ENCODE data around the gene WWOX.

Gene WWOX

DNA sequence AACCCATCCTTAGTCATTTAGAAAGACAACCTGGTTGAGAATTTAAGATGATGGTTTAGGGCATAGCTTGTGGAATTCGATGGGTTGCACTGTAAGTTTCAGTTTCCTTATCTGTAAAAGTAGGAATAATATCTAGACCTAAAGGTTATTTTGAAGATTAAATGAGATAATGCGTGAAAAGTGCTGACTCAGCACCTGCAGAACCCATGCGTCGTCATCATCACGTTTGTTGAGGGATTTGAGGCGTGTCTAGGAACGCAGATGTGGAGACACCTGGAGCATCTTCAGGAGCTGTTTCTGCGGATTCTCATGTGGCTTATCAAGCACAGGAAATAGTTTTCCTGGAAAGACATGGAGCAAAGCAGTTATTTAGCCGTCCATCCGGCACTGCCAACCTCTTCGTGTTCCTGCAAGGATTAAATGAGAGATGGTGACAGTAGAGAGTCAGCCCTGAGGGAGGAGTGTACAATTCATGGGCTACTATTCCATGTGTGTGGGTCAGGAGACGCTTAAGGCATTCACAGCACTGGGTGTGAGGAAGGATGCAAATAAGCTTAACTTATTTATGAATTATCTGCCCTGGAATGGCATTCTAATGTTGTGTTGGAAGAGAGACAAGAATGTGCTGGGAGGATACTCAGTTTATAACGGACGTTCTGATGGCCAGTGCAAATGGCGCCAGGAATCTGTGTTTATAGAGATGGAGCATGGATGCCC is 965.0 kb downstream of the WWOX start:
- no peak for DNase-seq

DNA sequence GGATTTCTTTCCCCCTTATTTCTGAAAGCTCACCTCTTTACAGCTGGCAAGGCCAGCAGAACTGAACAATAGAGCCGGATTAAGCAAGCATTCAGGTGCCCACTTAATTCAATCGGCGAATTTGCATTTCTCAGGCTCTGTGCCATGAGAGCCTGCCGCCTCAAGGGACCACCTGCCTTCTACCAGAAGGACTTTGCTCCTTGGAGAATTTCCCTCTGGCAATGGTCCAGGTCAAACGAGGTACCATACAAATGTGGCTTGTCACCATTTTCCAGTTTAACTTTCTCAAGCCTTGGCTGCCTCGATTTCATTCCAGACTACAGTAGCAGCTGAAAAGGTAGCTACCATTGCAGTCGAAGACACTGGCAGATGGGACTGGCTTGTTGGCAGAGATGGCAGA is 967.1 kb downstream of the WWOX start:
- no peak for DNase-seq

DNA sequence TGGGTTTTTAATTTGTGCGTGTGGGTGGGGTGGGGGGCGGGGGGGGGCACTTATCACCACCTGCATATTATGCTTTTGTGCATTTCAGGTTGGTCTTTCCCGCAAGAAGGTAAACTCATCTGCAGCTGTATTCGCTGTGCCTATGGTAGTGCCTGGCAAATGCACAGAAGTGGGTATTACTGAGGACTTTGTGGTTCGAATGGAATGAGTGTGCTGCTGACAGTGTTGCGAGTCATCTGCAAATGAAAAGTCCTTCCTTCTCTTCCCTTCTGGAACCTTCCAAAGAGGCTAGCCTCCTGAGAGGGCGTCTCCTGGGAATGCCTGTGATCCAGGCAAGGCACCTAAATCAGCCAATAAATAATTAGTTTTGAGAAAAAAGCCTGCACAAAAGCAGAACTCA is 968.1 kb downstream of the WWOX start:
- DNase-seq: no peak

DNA sequence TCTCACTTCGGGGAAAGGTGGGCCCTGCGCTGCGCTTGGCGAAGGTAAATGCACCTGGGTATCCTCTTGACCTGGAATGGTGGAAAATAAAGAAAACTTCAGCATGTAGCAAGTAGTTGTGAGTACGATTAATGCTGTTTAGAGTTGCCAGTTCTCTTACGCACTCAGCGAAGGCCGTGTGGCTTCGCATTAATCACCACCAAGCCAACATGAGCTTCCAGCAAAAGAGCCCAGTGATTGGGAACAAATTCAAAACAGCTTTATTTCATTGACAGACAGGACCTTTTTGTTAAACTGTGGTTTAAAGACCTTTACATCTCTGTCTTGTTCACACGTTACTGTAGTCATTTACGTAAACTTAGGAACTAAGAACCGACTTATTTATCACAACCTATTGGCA is 969.7 kb downstream of the WWOX start:
- DNase-seq: no peak

DNA sequence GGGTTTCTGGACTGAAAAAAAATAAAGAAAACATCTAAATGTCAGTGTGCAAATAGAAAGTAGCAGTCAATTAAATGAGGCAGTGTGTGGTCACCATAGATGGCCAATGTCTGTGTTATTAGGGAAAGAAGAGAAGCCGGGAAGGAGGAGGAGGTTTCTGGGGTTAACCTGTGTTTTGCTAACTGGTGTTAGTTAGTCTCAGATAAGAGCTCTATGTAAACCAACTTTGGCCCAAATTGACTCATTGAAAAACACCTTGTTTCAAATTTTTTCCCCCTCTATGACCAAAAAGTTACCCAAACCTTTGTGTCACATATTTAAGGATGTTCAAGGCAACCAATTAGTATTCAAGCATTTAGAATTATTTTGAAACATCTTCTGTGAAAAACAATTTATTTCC is 970.2 kb downstream of the WWOX start:
- no peak for DNase-seq

DNA sequence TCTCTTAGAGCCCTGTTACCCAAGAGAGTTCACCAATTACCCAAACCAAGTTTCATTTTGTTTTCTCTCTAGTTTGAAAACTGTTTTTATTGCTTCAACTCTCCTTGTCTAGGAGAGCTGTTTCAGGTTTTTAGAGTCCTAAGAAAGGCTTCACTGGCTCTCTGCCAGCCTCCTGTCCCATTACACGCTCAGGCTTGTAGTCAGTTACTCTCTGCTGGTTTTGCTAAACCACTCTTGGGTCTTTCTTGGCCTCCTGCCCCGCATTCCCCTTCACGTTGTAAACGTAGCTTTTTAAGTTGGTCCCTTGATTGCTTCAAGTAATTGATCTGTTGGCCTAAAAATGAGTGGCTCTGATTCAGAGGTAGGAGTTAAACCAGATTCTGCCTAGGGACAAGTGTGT is 972.0 kb downstream of the WWOX start:
- no peak for DNase-seq

DNA sequence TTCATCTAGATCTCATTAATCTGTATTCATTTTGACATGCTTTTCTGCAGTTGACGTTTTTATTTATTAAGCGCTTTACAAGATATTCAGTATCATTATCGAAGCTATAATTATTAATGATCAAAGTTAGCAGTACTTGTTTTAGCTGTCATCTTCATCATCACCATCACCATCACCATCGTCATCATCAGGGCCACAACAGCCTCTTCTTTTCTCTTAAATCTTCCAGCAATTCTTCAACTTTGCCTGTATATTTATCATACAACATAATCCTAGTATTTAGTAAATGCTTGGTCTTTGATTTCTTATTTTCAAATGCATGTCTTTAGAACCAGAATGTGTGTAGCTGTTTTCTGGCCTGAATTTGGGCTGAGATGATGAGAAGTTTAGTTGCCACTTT is 973.1 kb downstream of the WWOX start:
- no peak for DNase-seq

DNA sequence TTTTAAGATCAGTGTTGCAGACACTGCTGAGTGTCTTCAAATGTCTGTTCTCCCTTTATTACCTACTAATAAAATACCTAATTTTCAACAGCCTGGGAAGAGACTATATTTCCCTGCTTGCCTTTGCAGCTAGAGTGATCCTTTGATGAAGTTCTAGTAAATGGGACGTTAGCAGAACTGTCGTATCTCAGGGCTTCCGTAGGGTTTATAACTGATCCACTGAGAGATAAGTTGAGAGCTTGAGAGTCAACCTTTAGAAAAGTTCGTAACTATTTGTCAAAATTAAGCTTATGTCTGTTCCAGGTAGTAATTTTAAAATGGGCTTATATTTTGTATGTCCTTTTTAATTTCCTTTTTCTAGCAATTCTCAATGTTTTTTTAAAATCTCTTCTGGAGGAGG is 974.1 kb downstream of the WWOX start:
- DNase-seq: no peak

DNA sequence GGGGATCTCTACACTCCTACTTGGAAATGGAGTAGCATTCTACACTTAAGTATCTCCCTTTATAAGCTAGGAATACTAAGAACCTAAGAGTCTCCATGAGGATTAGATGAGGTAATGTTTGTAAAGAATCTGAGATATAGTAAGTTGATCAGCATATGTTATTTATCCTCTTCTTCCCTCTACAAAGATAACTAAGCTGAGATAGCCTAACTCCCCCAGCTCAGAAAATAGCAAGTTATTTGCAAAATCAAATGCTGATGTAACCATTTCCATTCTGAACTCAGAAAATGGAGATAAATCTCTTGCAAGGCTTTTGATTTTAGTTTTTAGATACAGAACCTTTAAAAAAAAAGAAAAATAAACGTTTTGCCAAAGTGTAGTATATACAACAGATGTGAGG is 975.1 kb downstream of the WWOX start:
- DNase-seq: no peak

DNA sequence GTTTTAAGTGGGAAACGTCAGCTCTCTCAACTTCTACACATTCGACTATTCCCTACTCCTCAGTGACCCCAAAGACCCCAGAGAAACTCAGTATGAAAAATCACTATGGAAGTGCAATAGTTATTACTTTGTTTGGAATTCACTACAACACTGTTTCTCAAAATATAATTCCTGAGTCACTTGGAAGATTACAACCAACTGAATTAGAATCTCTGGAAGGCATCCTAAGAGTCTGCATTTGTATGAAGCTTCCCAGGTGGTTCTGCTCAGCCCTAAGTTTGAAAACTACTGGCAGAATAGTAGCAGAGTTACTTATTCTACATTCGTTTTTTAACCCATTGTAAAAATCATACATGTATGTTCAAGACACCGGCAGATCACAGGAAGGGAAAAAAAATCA is 975.5 kb downstream of the WWOX start:
- no peak for DNase-seq

DNA sequence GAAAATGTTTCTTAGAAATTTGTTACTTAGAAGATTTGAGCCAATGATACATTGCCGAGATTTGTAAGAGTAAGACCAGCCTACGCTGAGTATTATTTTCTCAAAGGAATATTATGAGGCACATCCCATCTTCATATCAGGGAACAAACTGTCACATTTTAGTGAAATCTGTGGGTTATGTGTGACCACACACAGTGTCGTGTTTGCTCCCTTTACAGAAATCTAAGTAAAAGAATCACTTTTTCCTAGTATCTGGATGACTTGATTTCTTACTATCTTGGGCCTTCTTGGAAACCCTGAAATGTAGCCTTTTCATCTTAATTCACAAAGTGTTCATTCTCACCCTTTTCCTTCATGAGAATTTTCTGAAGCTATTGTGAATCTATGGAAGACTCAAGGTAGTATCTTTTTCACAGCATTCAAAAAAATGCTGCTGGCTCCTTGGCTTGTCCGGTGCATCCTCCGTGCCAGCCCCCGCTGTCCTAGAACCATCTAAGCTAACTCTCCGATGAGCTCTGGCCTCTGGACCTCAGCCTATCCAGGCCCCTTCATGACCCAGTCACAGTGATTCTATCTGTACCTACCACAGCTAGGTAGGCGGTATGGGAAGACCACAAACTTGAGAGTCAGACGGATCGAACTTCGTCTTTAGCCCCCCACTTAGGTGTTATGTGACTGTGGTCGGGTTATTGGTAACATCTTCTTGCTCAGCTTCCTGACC is 976.8 kb downstream of the WWOX start:
- no peak for DNase-seq

DNA sequence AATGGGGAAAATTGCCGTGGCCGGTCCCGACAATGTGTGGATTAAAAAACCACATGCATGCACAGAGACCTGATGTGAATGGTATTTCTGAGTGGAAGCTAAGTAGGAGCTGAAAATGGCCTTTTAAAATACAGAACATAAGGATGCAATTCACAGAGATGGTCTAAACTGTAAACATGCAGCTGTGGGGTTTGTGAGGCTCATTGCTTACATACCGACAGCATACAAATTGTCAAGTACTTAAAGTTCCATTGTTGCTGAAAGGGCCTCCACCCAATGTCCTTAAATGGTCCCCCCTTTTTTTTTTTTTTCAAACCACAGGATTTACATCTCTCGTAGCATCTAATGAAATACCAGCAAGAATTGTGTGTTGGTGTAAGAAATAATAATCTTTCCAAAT is 977.9 kb downstream of the WWOX start:
- no peak for DNase-seq

DNA sequence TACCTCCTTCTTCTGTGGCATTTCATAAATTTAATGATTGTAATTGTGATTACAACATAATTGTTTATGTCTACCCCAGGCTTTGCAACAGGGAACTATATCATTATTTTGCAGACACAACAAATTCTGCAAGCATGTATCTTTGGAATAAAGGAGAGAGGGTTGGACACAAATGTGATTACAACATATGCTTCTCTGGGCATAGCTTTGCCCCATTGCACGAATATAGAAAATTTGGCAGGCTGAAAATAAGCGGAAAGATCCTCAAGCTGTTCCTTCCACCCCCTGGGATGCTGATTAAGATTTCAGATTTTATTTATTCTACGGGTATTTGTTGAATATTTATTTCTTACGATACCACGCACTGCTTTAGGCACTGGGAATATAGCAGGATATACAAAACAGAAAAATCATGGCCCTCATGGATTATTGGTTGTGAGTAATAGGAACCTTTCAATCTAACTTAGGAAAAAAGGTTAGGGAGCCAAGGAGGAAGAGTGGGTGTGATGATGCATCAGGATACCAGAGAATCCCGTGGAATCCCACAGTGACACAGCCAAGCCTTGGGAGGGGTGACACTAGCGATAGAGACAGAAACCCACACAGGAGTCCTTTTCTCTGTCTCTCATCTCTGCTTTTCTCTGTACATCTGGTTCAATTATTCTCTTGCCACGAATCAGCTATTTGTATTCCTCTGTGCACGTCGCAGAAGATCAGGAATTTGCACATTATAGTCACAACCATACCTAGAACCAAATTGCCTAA is 980.4 kb downstream of the WWOX start:
- no peak for DNase-seq

DNA sequence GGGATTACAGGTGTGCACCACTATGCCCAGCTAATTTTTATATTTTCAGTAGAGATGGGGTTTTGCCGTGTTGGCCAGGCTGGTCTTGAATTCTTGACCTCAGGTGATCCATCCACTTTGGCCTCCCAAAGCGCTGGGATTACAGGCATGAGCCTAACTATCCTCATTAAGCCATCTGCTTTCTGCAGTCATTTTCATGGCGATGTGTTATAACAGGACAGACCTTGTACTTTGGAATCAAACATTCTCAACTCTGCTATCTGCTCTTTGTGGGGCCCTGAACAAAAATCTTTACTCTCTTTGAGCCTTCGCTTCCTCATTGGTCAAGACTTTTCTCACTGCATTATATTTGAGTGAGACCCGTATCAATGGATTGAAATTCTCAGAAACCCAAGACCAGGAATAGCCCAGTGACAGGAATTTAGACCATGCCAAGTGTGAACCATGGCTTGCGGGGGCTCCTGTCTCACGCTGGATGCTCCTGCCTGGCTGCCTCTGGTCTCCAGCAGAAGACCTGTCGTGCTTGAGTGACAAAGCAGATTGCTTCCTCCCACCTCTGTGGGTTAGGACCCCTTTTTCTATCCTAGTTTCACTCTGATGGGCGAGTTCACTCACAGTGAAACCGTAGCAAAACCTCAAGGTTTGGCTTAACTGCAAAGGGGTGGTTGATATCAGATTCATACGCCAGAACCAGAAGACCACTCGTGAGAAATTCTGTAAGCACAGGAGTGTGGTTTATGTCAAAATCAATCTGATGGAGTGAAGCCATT is 982.0 kb downstream of the WWOX start:
- DNase-seq: no peak

DNA sequence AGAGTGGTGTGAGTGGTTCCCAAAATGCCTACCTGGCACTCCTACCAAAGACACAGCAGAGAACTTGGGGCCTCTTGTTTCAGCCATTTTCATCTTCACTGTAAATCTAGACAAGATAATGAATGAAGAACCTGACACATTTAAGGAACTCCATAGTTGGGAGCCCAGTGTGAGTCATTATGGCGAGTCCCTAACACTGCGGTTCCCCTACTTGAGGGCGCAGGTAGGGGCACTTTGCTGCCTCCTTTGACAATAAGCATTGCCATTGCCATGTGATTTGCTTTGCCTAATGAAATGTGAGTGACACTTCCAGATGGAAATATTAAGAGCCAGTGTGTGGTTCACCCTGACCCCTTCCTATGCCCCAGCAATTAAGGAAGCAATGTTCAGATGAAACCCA is 983.5 kb downstream of the WWOX start:
- no peak for DNase-seq

DNA sequence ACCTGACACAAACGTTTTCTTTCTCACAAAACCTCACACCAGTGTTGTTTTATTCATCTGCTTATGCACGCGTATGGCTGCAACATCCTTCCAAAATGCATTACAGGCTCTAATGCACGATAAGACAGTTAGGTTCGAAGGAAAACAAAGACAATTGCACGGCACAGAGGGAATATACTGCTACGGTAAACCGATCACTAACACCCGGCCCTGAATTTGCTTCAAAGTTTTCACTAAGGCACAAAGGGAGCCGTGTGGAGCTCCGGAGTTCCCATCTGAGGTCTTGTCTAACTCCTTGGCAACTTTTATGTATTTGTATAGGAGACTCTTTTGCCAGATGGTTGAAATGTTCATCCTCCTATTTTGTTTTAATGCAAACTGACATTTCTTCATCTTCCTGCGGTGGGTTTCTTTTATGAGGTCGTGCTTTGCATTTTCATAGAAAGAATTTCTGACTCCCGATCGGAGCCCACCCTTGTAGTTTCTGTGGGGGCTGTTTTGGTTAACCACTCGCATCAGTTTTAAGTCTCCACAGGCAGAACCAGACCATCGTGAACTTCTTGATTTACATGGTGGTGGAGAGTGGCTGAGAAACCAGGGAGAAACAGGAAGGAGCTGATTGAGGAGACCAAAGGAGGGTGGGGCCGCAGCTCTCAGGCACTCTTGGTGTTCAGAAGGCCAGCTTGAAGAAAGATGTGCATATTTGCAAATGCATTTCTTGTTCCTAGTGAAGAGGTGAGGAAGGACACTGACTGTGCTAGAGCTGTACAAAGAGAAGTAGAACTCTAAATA is 984.2 kb downstream of the WWOX start:
- no peak for DNase-seq

DNA sequence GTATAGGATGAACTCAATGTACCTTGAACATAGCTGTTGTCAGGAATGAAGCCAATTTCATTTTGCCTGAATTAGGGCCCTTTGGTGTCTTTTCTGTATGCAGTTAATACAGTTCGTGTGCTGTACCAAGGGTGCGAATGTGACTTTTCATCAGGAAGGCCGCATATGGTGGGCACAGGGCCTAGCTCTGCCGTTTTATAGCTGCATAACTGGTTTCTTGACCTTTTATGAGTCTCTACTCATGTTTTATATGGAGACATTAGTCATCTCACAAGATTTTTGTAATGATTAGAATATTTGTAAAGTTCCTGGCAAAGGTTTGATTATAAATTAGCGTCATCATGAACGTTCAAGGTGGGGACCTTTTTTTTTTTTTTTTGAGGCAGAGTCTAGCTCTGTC is 989.5 kb downstream of the WWOX start:
- no peak for DNase-seq

DNA sequence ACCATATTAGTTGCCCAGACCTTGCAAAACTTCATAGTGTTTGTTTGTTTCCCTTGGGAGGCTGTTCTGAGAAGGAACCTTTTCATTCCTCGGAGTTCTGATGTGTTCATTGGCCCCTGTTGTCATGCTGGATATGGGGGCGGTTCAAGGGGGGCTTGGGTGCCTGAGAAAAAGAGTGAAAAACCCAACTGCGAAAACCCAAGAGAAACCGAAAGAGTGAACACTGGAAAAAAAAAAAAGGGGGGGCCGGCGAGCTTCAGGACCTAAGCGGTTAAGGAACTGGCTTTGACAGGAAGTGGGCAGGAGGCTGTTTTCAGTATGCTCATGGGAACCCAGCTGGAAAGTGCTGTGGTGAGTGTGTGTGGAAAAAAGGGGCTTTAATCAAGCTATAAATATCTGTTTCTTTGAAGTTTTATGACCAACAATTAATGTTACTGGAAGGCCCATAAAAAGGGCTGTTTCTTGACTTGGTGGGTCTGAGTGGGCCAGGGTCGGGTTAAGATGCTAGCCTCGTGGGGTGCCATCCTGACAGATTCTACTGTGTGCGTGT is 990.4 kb downstream of the WWOX start:
- DNase-seq: no peak

DNA sequence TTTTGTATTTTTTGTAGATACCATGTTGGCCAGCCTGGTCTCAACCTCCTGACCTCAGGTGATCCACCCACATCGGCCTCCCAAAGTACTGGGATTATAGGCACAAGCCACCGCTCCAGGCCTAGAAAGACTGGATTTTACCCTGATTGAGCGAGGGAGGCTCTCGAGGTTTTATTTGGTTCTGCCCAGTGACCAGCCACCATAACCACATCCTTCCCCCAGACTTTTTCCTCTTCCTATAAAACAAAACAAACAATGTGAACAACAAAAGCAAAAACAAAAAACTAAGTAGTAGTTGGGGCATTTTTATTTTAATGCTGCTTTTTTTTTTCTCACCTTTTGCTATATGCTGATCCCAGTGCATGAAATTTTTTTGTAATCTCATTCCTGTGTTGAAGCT is 991.5 kb downstream of the WWOX start:
- no peak for DNase-seq

DNA sequence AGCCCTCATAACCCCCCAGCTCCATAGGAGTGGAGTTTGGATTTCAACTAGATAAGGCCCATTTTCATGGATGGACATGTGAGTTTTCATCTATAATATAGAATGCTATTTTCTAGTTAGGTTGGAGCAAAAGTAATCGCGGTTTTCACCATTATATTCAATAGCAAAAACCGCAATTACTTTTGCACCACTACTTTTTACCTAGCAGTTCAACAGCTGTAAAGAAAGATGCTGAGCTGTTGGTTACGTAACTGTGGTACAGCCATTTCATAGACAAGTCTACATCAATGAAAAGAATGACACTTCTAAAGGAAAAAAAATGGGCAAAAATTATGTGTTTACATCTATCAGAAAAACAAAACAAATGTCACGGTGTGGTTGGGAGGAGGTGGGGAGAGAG is 993.4 kb downstream of the WWOX start:
- no peak for DNase-seq

DNA sequence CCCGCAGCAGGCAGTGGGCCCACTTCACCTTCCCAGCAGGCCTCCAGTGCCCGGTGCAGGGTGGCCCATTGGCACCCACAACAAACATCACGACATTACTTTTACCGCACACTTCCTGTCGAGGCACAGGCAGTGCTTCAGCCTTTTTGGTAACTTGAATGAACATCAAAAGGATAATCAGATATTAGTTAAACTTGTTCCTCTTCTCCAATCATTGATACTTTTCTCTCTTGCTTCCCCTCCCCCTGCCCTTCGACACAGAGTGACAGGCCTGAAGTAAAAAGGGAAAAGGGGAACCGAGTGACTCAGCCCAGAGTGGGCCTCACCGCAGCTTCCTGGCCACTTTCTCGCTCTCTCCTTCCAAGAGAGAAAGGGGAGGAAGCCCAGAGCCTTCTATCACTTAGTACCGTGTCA is 994.1 kb downstream of the WWOX start:
- no peak for DNase-seq

DNA sequence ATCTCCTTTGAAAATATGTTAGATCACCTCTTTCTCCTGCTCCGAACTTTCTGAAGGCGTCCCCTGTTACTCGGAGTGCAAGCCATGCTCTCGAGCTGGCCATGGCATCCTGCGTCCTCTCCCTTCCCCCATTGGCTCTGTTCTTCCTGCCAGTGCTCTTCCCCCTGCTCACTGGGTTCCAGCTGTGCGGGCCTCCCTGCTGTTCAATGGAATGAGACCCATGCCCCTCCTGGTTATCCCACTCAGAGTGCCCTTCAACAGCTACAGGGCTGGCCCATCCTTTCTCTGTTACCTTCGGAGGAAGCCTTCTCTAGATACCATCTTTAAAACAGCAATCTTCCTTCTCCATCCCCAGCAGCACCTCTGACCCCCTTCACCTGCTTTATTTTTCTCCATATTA is 996.8 kb downstream of the WWOX start:
- DNase-seq: no peak
